IPS-20b (cell line): ENCODE measurements around the gene MVB12B.

ENCODE experiments used
- H3K27ac ChIP-seq: one replicate; pipeline ENCODE4 v1.5.1; 2013; ENCODE audit warnings: low read length
- H3K27me3 ChIP-seq: 2 replicates; pipeline ENCODE4 v1.6.1; 2013; ENCODE audit warnings: mild to moderate bottlenecking, low read length, inconsistent platforms; ENCODE audit not compliant: insufficient read depth
- H3K36me3 ChIP-seq: 2 replicates; pipeline ENCODE4 v1.6.1; 2013; ENCODE audit warnings: low read depth, mild to moderate bottlenecking, inconsistent platforms, low read length, moderate library complexity; ENCODE audit not compliant: insufficient read depth
- H3K4me1 ChIP-seq: 2 replicates; pipeline ENCODE4 v1.6.1; 2013; ENCODE audit warnings: mild to moderate bottlenecking, control low read depth, inconsistent platforms, low read length, moderate library complexity; ENCODE audit not compliant: insufficient read depth
- H3K4me3 ChIP-seq: 2 replicates; pipeline ENCODE4 v1.5.1; 2013; ENCODE audit warnings: mild to moderate bottlenecking, low read length, inconsistent platforms
- H3K9ac ChIP-seq: 2 replicates; pipeline ENCODE4 v1.6.1; 2013; ENCODE audit warnings: low read depth, mild to moderate bottlenecking, inconsistent platforms, low read length, moderate library complexity
- H3K9me3 ChIP-seq: 2 replicates; pipeline ENCODE4 v1.6.1; 2013; ENCODE audit warnings: mild to moderate bottlenecking, low read depth, low read length, inconsistent platforms; ENCODE audit not compliant: insufficient read depth

Gene MVB12B

GRCh38 chr9:126321742-126322141 lies 4.9 kb upstream of the MVB12B start:
- peaks cover 5% of the 10 kb centered on the region; the same call in 1 of the 2 replicates for H3K4me1 ChIP-seq
- H3K4me3 ChIP-seq: no peak overlapping the region
- H3K27ac ChIP-seq: no peak overlapping the region

GRCh38 chr9:126325821-126326220 lies 808 bp upstream of the MVB12B start:
- peaks cover 24% of the 10 kb centered on the region for H3K27me3 ChIP-seq
- peak overlapping the region; percentile 66; the same call in 1 of the 2 replicates for H3K4me3 ChIP-seq
- H3K9ac ChIP-seq: peak overlapping the region; percentile 74; the same call in 1 of the 2 replicates
- no peak overlapping the region for H3K27ac ChIP-seq
- H3K36me3 ChIP-seq: no peaks in the 10 kb centered on the region
- H3K9me3 ChIP-seq: peaks cover 11% of the 10 kb centered on the region; the same call in 1 of the 2 replicates
- peaks cover 5% of the 10 kb centered on the region; the same call in 1 of the 2 replicates for H3K4me1 ChIP-seq

More at GRCh38 chr9:126321742-126322141, 4.9 kb upstream of the MVB12B start:
- peaks cover 11% of the 10 kb centered on the region; the same call in 1 of the 2 replicates for H3K9me3 ChIP-seq
- no peak overlapping the region for H3K9ac ChIP-seq
- H3K27me3 ChIP-seq: peaks cover 10% of the 10 kb centered on the region
- no peaks in the 10 kb centered on the region for H3K36me3 ChIP-seq

GRCh38 chr9:126327006-126327713 lies 531 bp downstream of the MVB12B start:
- H3K27me3 ChIP-seq: peaks cover 24% of the 10 kb centered on the region
- H3K4me3 ChIP-seq: peak overlapping the region; percentile 68; the same call in 1 of the 2 replicates
- no peaks in the 10 kb centered on the region for H3K36me3 ChIP-seq
- peak overlapping the region; percentile 51; the same call in 1 of the 2 replicates for H3K9ac ChIP-seq
- no peak overlapping the region for H3K27ac ChIP-seq
- H3K9me3 ChIP-seq: peaks cover 11% of the 10 kb centered on the region; the same call in 1 of the 2 replicates
- H3K4me1 ChIP-seq: peaks cover 8% of the 10 kb centered on the region; the same call in 1 of the 2 replicates

- Histone ChIP-seq H3K4me3 (peak overlapping the region; percentile 68; the same call in 1 of the 2 replicates), H3K9ac (peak overlapping the region; percentile 51; the same call in 1 of the 2 replicates)
Measured at GRCh38 chr9:126327714-126328185, 1.1 kb downstream of the MVB12B start.

GRCh38 chr9:126328407-126328806 lies 1.8 kb downstream of the MVB12B start:
- Histone ChIP-seq H3K9me3 (peaks cover 10% of the 10 kb centered on the region; the same call in 1 of the 2 replicates), H3K36me3 (no peaks in the 10 kb centered on the region), H3K4me1 (peaks cover 9% of the 10 kb centered on the region; the same call in 1 of the 2 replicates), H3K27ac (no peak overlapping the region), H3K4me3 (no peak overlapping the region), H3K9ac (no peak overlapping the region), H3K27me3 (peaks cover 24% of the 10 kb centered on the region)

More at GRCh38 chr9:126327714-126328185, 1.1 kb downstream of the MVB12B start:
- Histone ChIP-seq H3K36me3 (no peaks in the 10 kb centered on the region), H3K4me1 (peaks cover 9% of the 10 kb centered on the region; the same call in 1 of the 2 replicates), H3K27ac (no peak overlapping the region), H3K9me3 (peaks cover 11% of the 10 kb centered on the region; the same call in 1 of the 2 replicates), H3K27me3 (peaks cover 24% of the 10 kb centered on the region)

GRCh38 chr9:126329476-126330275 lies 3.0 kb downstream of the MVB12B start:
- H3K36me3 ChIP-seq: no peaks in the 10 kb centered on the region
- peaks cover 9% of the 10 kb centered on the region; the same call in 1 of the 2 replicates for H3K4me1 ChIP-seq
- no peak overlapping the region for H3K4me3 ChIP-seq
- H3K9ac ChIP-seq: no peak overlapping the region
- no peaks in the 10 kb centered on the region for H3K9me3 ChIP-seq
- H3K27ac ChIP-seq: no peak overlapping the region
- H3K27me3 ChIP-seq: peaks cover 24% of the 10 kb centered on the region

GRCh38 chr9:126330536-126330935 lies 3.9 kb downstream of the MVB12B start:
- no peak overlapping the region for H3K4me3 ChIP-seq
- peaks cover 9% of the 10 kb centered on the region; the same call in 1 of the 2 replicates for H3K4me1 ChIP-seq
- no peaks in the 10 kb centered on the region for H3K9me3 ChIP-seq
- H3K27ac ChIP-seq: no peak overlapping the region
- H3K27me3 ChIP-seq: peaks cover 20% of the 10 kb centered on the region
- H3K36me3 ChIP-seq: no peaks in the 10 kb centered on the region
- H3K9ac ChIP-seq: no peak overlapping the region

DNA sequence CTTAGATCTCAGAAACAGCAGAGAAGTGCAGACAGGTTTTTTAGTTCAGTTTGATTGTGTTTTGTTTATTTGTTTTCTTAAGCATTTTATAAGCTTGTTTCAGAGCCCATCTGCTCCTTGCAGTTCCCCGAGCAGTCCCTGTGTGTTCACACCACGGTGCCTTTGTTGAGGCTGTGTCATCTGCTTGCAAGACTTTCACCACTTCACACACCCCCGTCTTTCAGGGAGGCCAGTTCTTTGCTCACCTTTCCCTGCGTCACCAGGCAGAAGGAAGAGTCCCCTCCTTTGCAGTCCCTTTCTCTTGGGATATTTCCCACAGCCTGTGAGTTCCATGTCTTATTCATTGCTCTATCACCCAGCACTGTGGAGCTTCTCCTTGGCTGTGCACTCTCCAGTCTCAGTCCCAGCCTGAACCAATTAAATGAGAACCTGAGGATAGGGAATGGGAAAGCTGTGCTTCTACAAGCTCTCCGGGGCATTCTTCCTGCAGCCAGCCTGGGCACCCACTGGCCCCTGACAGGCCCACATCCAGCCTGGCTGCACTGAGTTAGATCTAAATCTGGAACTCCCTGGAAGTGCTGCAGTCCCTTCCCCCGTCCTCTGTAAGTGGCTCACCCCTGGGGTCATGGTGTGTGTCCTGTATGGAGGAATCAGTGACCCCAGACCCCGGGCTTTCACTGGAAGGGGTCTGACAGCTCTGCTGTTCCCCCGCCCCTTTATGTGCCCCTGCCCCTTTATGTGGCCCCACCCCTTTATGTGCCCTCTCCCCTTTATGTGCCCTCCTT lies 5.5 kb downstream of the MVB12B start:
- no peak overlapping the region for H3K9ac ChIP-seq
- H3K36me3 ChIP-seq: no peaks in the 10 kb centered on the region
- peaks cover 13% of the 10 kb centered on the region for H3K27me3 ChIP-seq
- peaks cover 4% of the 10 kb centered on the region; the same call in 1 of the 2 replicates for H3K4me1 ChIP-seq
- no peak overlapping the region for H3K27ac ChIP-seq
- H3K9me3 ChIP-seq: no peaks in the 10 kb centered on the region
- H3K4me3 ChIP-seq: no peak overlapping the region

DNA sequence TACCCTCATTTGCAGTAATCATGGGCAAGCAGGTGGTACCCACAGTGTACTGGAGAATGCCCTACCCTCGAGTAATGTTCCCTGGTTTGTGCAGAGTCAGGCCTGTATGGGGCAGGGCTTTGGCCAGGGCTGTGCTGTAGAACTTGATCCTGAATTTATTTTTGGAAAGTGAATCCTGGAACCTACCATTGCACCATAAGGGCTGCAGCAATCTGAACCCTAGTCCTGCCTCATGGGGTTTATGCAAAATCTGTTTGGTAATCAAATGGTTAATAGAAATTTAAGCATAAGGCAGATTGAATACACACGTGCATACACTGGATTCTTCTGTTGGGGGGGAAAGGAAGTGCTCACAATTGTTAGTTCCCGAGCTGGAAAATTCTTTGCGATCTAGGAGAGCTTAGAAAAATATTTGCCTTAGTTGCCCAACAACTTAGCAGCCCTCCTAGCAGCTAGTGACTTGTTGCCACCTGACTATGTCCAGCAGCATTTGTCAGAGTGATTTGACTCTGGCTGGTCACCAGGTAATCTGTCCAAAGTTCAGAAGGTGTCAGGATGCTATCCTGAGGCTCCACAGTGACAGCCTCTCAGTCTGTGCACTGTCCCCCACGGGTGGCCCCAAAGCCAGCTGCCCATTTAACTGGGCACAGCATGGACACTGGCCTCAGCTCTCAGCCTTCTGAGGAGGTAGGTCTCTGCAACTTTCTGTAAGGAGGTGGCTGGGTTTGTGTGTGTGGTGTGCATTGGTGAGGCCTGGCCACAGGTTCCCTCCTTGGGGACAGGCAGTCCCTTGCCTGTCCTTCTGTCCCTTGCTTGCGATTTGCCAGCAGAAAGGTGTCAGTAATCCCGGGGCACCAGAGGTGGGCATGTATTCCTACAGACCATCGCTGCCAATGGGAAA lies 8.3 kb downstream of the MVB12B start:
- Histone ChIP-seq H3K36me3 (no peaks in the 10 kb centered on the region), H3K27me3 (no peaks in the 10 kb centered on the region), H3K9ac (no peak overlapping the region), H3K9me3 (no peaks in the 10 kb centered on the region), H3K4me3 (no peak overlapping the region), H3K27ac (no peak overlapping the region), H3K4me1 (peaks cover 15% of the 10 kb centered on the region; the same call in 1 of the 2 replicates)
